OCI-LY7 (cell line): ENCODE results near the gene FMN1.

Source experiments
- EZH2phosphoT487 ChIP-seq: fragments of 200-600 bp; sonication (generic); IDR thresholded peaks from 2 replicates; pipeline ENCODE4 v1.6.1; 2018; ENCODE audit warnings: low read depth, borderline replicate concordance, mild to moderate bottlenecking, mixed run types, antibody characterized with exemption, low read length, moderate library complexity, mixed read lengths
- TF ChIP-seq, protein P1 (sequence below): fragments of 200-600 bp; sonication (generic); conservative IDR thresholded peaks from 2 replicates; pipeline ENCODE4 v1.5.1; 2014; ENCODE audit warnings: mild to moderate bottlenecking, antibody characterized with exemption, low read length, moderate library complexity, mixed read lengths

DNA sequence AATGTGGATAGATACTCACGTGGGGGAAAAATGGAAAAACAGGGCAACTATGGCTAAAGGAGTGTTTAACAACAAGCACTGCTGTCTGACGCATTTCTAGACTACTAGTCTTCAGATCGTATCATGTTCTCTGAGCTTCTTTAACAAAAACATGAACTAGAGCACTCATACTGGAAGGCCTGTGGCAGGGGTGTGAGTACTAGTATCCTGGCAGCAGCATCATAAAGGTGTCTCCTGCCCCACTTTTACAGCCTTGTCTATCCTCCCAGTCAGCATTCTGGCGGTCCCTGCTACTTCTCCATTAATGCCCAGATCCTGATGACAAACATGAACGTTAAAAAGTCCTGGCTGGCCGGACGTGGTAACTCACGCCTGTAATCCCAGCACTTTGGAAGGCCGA lies 4.0 kb downstream of the FMN1 start:
- TF ChIP-seq, protein P1, sequence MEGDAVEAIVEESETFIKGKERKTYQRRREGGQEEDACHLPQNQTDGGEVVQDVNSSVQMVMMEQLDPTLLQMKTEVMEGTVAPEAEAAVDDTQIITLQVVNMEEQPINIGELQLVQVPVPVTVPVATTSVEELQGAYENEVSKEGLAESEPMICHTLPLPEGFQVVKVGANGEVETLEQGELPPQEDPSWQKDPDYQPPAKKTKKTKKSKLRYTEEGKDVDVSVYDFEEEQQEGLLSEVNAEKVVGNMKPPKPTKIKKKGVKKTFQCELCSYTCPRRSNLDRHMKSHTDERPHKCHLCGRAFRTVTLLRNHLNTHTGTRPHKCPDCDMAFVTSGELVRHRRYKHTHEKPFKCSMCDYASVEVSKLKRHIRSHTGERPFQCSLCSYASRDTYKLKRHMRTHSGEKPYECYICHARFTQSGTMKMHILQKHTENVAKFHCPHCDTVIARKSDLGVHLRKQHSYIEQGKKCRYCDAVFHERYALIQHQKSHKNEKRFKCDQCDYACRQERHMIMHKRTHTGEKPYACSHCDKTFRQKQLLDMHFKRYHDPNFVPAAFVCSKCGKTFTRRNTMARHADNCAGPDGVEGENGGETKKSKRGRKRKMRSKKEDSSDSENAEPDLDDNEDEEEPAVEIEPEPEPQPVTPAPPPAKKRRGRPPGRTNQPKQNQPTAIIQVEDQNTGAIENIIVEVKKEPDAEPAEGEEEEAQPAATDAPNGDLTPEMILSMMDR: no peak
- no peak for TF ChIP-seq EZH2phosphoT487
